Measurements from ENCODE around the gene MCC. TPM values are rescaled to one million over a fixed set of nuclear protein-coding genes. Genes with fewer than 3 reads are reported as not detected.

Gene MCC
- total and polyA plus RNA-seq, 2 donors from 2014 or later = 2.4 to 20.6 TPM

DNA sequence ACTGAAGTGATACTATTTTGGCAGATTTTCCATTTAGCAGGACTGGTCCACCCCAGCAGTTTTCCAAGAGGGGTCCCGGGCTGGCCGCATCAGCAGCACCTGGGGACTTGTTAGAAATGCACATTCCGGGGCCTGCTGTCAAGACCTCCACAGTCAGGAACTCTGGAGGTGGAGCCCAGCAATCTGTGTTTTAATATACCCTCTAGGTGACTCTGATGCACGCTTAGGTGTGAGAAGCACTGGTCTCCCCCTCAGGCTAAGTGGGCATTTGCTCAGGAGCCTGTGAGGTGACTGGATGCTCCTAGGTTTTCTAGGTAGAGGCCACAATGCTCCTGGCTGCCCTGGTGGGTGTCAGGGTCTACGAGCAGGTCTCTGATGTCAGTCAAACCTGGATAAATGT is 430.0 kb downstream of the MCC start:
- no peaks in the 10 kb centered on the region for H3K27me3 ChIP-seq (ENCODE audit: control insufficient read depth, insufficient read depth, low read length)
- FAIRE-seq (no peak), DNase-seq (no peak)
- TF ChIP-seq, protein P1, sequence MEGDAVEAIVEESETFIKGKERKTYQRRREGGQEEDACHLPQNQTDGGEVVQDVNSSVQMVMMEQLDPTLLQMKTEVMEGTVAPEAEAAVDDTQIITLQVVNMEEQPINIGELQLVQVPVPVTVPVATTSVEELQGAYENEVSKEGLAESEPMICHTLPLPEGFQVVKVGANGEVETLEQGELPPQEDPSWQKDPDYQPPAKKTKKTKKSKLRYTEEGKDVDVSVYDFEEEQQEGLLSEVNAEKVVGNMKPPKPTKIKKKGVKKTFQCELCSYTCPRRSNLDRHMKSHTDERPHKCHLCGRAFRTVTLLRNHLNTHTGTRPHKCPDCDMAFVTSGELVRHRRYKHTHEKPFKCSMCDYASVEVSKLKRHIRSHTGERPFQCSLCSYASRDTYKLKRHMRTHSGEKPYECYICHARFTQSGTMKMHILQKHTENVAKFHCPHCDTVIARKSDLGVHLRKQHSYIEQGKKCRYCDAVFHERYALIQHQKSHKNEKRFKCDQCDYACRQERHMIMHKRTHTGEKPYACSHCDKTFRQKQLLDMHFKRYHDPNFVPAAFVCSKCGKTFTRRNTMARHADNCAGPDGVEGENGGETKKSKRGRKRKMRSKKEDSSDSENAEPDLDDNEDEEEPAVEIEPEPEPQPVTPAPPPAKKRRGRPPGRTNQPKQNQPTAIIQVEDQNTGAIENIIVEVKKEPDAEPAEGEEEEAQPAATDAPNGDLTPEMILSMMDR (IDR thresholded peaks at IDR 0.05; ENCODE audit: borderline replicate concordance, extremely low read depth, insufficient read depth) = no peak
- peaks cover 0 to 8% (median 0%) of the 10 kb centered on the region in 3 donors for H3K4me1 ChIP-seq (ENCODE audit: control insufficient read depth in 2 of 3, insufficient read depth in 2 of 3, low read depth in 1 of 3, low read length in 3 of 3)
- no peaks in the 10 kb centered on the region for H3K9me3 ChIP-seq (ENCODE audit: control insufficient read depth in 2 of 3, insufficient read depth in 1 of 3, low read length in 3 of 3)
- no peak overlapping the region for H3K27ac ChIP-seq (ENCODE audit: low read depth in 2 of 2, low read length in 2 of 2)
- H3K9ac ChIP-seq (ENCODE audit: low read length in 3 of 3) = no peak overlapping the region
- intact Hi-C loops (cut with DNase I) = no loop called here
- peaks cover 0 to 5% (median 0%) of the 10 kb centered on the region in 3 donors for H3K36me3 ChIP-seq (ENCODE audit: control insufficient read depth in 2 of 3, insufficient read depth in 3 of 3, low read length in 3 of 3)
- no peak overlapping the region for H3K4me3 ChIP-seq (ENCODE audit: low read length in 3 of 3)

DNA sequence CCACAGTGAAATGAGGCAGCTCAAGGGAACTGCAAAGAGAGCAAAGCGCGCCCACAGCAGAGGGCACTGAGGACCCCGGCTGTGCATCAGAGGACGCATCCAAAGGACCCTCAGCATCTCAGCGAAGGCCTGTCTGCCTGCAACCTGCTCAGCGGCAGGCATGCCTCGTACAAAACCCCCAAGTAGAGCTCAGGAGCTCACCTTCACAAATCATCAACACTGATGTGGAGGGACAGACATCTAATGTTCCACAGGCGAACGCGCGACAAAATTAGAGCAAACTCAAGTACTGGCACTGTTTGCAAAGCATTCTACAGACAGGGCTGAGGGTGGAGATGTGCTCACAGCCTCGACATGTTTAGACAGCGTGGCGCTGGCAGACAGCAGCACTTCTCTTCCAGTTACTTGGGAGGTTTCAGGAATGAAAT is 430.7 kb downstream of the MCC start:
- TF ChIP-seq, protein P1 (IDR thresholded peaks at IDR 0.05; ENCODE audit: borderline replicate concordance, extremely low read depth, insufficient read depth) = no peak

DNA sequence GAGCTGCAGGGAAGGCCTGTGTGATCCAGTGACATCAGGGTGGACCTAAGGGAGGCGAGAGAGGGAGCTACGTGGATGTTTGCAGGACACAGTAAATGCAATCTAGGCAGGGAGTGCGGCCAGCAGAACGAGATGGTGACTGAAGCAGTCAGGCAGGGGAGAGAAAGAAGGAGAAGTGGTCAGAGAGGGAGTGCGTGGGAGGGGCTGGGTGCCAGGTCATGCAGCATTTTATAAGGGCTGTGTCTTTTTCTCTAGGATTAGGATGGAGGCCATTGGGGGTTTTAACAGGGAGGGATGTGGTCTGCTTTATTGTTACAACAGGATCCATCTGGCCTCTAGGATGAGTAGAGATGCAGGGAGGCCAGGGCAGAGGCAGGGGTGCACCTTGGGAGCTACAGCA is 431.3 kb downstream of the MCC start:
- Histone ChIP-seq H3K4me3 (ENCODE audit: low read length in 3 of 3) (no peak overlapping the region), H3K9me3 (ENCODE audit: control insufficient read depth in 2 of 3, insufficient read depth in 1 of 3, low read length in 3 of 3) (no peaks in the 10 kb centered on the region), H3K27ac (ENCODE audit: low read depth in 2 of 2, low read length in 2 of 2) (no peak overlapping the region), H3K9ac (ENCODE audit: low read length in 3 of 3) (no peak overlapping the region), H3K4me1 (ENCODE audit: control insufficient read depth in 2 of 3, insufficient read depth in 2 of 3, low read depth in 1 of 3, low read length in 3 of 3) (peaks cover 0 to 6% (median 0%) of the 10 kb centered on the region in 3 donors), H3K27me3 (ENCODE audit: control insufficient read depth, insufficient read depth, low read length) (no peaks in the 10 kb centered on the region), H3K36me3 (ENCODE audit: control insufficient read depth in 2 of 3, insufficient read depth in 3 of 3, low read length in 3 of 3) (peaks cover 0 to 3% (median 0%) of the 10 kb centered on the region in 3 donors)
- TF ChIP-seq, protein P1 (IDR thresholded peaks at IDR 0.05; ENCODE audit: borderline replicate concordance, extremely low read depth, insufficient read depth) = no peak
- FAIRE-seq (no peak), DNase-seq (peak in 1 of 5 donors; percentile 14)
- intact Hi-C loops (cut with DNase I) = no loop called here

More for the DNA sequence above, 430.7 kb downstream of the MCC start:
- H3K4me3 ChIP-seq (ENCODE audit: low read length in 3 of 3) = no peak overlapping the region
- peaks cover 0 to 3% (median 0%) of the 10 kb centered on the region in 3 donors for H3K36me3 ChIP-seq (ENCODE audit: control insufficient read depth in 2 of 3, insufficient read depth in 3 of 3, low read length in 3 of 3)
- no peak for FAIRE-seq
- H3K9ac ChIP-seq (ENCODE audit: low read length in 3 of 3) = no peak overlapping the region
- intact Hi-C loops (cut with DNase I) = no loop called here
- no peaks in the 10 kb centered on the region for H3K9me3 ChIP-seq (ENCODE audit: control insufficient read depth in 2 of 3, insufficient read depth in 1 of 3, low read length in 3 of 3)
- peaks cover 0 to 6% (median 0%) of the 10 kb centered on the region in 3 donors for H3K4me1 ChIP-seq (ENCODE audit: control insufficient read depth in 2 of 3, insufficient read depth in 2 of 3, low read depth in 1 of 3, low read length in 3 of 3)
- H3K27ac ChIP-seq (ENCODE audit: low read depth in 2 of 2, low read length in 2 of 2) = no peak overlapping the region
- DNase-seq = no peak
- no peaks in the 10 kb centered on the region for H3K27me3 ChIP-seq (ENCODE audit: control insufficient read depth, insufficient read depth, low read length)

DNA sequence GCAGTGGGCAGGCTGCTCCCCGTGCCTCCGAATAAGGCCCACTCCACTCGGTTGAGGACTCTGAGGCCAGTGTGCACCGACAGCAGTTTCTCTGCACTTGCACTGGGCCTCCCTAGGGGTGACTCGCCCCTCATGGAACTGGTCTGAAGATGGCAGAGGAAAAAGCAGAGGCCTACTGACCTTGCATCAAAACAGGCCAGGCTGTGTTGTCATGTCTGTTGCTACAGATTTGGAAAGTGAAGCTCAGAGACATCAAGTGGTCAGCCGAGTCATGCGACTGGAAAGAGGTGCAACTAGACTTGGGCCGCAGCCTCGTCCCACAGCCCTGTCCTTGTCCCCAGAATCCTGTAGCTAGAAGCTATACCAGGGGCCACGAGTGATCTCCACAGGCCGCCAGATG is 433.4 kb downstream of the MCC start:
- Histone ChIP-seq H3K27ac (ENCODE audit: low read depth in 2 of 2, low read length in 2 of 2) (no peak overlapping the region), H3K4me3 (ENCODE audit: low read length in 3 of 3) (no peak overlapping the region), H3K4me1 (ENCODE audit: control insufficient read depth in 2 of 3, insufficient read depth in 2 of 3, low read depth in 1 of 3, low read length in 3 of 3) (peaks cover 0 to 6% (median 0%) of the 10 kb centered on the region in 3 donors), H3K36me3 (ENCODE audit: control insufficient read depth in 2 of 3, insufficient read depth in 3 of 3, low read length in 3 of 3) (peaks cover 0 to 3% (median 0%) of the 10 kb centered on the region in 3 donors), H3K9me3 (ENCODE audit: control insufficient read depth in 2 of 3, insufficient read depth in 1 of 3, low read length in 3 of 3) (no peaks in the 10 kb centered on the region), H3K27me3 (ENCODE audit: control insufficient read depth, insufficient read depth, low read length) (no peaks in the 10 kb centered on the region), H3K9ac (ENCODE audit: low read length in 3 of 3) (no peak overlapping the region)
- DNase-seq (no peak), FAIRE-seq (no peak)
- TF ChIP-seq, protein P1 (IDR thresholded peaks at IDR 0.05; ENCODE audit: borderline replicate concordance, extremely low read depth, insufficient read depth) = no peak
- intact Hi-C loops (cut with DNase I) = no loop called here

Measured in kidney (tissue), 14 donors.